Activated T-cell treated with anti-CD3 and anti-CD28 coated beads for 48 hours (primary cell): ENCODE measurements around the gene COMMD4.

Experiments used
- DNase-seq: peaks from one replicate; pipeline ENCODE4 v3.0.0-alpha.2; 2020; ENCODE audit warnings: low read depth

COMMD4 gene

DNA sequence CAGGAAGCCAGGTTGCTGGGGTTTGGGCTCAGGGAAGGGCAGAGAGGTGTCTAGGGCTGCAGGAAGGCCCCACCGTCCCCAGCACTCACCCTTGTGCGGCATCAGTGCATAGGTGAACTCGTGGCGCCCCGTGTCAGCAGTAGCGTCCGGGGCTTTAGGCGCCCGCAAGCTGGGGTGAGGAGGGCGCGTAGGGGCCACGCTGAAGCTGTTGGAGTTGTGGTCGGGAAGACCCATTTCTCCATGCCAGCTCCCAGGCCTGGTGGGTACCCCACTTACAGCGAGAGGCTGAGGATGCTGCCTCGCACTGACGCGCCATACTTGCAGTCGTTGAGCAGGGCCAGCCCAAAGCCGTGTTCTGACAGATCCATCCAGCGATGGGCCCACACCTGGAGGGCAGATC lies 20.7 kb downstream of the COMMD4 start:
- no peak for DNase-seq

DNA sequence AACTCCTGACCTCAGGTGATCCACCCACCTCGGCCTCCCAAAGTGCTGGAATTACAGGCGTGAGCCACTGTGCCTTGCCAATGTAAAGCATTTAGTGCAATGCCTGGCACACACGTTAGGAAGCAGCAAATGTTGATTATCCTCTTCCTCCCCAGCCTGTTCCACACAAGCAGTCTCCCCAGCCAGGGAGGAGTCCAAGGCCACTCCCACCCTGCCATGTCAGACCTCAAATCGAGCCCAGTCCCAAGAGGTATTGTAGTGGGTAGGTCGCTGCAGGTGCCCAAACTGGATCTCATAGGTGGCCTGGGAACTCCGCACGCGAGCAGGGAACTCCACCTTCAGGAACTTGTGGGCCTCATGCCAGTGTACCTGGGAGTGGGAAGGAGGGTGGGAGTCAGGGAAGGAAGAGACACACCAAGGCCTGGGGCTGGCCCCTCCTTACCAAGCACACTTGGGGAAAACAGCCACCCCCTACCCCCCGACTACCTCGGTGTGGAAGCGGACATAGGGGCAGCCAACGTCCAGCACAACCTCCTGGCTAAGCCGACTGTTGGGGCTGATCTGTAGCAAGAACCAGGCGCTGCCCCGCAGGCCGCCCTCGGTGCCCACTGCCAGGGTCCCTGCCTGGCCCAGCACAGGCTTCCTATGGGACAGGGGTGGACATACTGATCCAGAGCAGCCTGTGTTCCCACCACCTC lies 22.3 kb downstream of the COMMD4 start:
- DNase-seq: no peak

DNA sequence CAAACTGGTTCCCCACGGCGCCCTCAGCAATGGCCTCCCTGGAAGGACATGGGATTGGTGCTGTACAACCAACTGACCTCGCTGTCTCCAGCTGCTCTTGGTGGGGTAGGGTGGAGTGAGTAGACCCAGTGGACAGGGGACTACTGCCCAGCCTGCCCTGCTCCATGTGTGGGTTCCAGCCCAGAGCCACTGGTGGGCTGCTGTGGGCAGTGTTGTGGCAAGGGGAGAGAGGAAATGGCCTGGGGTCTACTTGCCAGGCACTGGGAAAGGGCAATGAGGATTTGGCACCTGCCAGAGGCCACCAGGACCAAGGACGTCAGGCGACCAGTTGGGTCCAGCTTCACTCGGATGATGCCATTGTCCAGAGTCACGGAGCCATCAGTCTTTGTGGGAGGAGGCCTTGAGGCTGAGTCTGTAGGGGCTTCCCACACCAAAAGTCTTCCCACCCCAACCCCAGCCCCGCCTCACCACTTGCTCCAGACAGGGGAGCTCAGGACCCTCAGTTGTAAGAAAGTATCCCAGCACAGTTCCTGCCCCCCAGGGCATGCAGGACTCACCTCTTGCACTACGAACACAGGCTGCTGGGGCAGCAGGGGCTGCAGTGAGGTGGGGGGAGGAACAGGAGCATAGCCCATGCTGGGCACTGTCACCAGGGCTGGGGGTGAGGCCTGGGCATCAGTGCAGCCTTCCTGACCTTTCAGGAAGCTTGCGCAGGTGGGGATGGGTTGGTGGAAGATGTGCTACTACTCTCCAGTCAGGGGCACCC lies 23.1 kb downstream of the COMMD4 start:
- DNase-seq: no peak

DNA sequence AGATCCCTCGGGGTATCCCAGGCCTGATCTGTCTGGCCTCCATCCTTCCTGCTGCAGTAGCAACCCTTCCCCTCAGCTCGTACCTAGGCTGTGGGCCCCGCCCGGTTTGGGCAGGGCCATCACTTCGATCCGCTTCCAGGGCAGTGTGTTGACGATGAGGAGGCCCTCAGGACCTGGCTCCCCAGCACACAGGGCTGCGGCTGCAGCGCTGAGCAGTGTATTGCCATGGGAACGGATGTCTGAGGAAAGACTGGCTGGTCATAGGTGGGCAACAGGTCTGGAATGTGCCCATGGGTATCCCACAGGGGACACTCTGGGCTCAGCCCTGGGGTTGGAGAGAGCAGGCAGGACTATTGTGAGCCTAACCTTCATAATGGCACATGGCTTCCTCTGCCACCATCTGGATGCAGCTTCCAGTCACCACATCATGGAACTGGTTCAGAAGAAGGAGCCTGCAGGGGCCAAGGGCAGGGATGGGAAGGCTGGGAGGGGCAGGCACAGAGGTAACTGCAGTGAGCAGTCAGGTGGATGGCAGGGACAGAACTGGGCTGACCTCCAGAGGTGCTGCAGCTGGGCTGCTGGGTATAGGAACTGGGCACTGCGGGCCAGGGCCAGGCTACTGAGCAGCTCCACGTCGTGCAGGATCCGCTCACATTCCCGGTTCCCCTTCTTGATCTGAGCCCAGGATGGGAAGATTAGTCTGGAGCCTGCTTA lies 23.8 kb downstream of the COMMD4 start:
- no peak for DNase-seq

DNA sequence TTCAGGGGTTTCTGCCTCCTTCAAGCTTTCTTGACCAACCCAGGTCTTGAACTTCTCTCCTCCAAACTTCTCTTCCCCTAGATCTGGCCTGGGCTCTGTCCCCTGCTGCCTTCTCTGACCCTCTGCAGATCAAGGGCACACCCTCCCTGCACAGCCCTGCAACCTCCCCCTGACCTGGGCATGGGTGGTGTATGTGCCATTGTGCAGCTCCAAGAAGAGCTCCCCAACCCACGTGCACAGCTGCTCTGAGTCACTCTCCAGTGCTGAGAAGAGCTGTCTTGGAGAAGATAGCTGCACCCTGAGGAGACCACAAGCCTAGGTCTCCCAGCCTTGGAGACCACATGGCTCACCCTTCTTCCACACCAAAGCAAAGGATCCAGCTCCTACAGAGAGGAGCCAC lies 24.5 kb downstream of the COMMD4 start:
- DNase-seq: no peak

DNA sequence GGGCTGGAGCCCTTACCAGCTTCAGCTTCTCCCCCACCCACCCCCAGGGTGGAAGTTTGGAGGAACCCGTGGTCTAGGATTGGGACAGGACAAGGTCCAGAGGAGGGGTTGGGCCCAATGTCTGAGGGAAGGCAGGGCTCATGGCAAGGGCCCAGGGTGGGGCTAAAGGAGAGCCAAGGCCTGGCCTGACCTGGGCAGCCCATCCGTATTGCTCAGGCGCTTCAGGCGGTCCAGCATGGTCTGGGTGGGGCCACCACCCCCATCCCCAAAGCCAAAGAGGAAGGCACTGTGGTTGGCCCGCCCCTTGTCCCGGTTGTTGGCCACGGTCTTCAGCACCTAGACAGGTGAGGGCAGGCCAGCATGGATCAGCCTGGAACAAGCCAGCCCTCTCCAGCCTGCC lies 25.0 kb downstream of the COMMD4 start:
- no peak for DNase-seq

DNA sequence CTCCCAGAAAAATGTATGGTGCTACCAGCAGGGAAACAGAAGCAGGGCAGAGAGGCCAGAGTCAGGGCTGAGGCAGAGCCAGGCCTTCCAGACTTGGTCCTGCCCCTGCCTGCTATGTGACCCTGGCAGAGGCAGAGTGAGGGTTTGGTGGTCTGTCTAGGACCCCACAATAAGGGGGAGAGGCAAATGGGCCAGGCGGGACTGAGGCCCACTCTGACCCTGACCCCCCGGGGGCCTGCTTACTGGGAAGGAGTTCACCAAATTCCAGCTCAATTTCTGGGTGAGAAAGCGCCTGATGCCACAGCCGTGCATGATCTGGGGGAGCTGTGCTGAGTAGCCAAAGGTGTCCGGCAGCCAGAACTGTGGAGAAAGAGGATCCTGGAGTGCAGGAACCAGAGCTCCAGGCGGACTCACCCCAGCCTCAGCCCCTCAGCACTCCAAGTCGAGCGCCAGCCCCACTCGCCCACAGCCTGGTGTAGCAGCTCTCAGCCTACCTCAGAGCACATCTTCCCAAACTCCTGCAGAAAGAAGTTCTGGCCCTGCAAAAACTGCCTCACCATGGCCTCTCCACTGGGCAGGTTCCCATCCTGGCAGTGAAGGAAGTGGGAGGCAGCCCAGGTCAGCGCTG lies 25.6 kb downstream of the COMMD4 start:
- DNase-seq: no peak

DNA sequence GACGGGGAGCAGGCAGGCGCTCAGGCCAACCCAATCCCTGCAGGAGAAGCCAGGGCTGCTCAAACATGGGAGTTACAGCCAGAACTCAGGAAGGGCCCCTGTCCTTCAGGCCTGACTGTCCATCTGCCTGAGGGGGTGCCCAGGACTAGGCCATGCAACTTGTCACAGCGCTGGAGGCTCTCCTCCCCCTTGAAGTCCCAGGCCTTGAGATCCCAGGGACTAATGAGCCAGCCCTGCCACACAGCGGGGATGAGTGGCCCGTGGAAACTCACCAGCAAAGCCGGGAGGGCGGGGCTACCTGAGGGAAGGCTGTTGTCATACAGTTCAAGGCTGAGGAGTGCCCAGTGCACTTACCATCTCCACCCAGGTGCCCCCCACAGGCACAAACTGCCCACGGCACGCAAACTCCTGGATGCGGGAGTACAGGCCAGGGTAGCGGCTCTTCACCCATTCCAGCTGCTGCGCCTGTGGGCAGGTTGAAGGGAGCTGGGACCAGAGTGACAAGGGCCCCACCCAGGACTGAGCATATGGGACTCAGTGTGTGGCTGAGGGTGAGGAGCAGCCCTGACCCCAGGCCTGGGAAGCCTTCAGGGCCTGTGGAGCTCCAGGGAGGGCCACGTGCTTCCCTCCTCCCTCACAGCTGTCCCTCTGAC lies 26.3 kb downstream of the COMMD4 start:
- no peak for DNase-seq

DNA sequence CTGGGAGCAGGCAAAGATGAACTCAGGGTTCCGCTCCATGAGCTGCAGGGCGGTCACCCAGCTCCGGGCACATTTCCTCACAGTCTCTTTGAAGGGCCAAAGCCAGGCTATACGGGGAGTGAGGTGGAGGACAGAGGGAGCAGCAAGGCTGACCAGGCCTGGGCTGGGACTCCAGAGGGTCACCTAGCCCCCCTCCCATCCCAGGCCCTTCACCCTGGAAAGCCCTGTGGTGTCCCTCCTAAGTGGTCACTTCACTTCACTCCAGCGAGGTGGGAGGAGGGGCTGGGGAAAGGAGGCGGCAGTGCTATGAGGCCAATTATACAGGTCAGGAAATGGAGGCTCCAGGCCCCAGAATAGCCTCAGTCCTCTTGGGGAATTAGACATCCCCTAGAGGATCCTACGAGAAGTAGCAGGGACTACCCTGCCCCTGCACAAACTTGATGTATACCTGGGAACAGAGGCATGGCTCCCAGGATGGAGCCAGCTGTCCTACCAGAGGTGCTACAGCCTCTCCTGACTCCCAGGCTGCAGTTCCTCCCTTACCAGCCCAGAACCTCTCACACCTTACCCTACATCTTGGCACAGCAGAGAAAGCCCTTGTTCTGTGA lies 26.9 kb downstream of the COMMD4 start:
- no peak for DNase-seq

DNA sequence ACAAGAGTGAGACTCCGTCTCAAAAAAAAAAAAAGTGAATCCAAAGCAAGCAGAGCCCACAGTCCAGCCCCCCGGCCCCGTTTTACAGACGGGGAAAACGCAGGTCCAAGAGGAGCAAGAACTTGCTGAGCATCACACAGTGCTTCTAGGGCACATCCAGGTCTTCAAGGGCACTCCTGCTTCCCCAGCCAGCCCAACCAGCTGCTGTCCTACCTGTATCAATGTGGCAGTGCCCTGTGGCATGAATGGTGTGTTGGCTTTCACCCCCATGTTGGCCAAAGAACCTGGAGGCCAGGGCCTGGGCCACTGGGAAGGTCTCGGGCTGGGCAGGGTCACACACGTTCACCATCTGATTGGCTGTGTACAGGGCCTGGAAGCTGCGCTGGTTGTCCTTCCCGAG lies 27.9 kb downstream of the COMMD4 start:
- DNase-seq: no peak

DNA sequence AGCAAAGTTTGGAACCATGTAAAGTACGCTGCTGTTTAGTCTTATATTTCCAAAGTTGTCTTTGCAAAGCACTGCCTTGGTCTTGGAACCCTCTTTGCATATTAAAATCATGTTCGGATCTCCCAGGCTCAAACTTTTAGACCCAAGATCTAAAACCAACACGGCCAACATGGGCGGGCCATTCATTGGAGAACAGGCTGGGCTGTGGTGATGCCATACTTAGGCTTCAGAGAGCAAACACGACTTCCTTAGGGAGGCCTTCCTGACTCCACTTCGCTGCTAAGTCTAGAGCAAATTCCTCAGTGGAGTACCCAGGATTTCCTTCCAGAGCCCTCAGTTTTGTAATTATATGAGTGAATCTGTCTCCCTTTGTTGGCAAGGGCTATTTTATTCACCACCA lies 29.0 kb downstream of the COMMD4 start:
- DNase-seq: no peak

DNA sequence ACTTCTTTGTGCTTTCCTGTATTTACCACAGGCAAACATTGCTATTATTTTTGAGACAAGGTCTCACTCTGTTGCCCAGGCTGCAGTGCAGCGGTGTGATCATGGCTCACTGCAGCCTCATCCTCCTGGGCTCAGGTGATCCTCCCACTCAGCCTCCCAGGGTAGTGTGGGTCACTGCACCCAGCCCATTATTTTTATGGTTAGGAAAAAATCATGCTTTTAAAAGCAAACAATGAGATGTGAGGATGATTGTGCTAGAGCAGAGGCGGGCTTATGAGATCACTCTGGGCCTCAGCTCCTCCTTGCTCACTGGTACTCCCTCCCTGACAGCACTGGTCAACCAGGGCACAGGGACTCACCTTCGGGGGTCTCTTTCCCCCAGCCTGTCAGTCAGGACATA lies 30.3 kb downstream of the COMMD4 start:
- DNase-seq: no peak

DNA sequence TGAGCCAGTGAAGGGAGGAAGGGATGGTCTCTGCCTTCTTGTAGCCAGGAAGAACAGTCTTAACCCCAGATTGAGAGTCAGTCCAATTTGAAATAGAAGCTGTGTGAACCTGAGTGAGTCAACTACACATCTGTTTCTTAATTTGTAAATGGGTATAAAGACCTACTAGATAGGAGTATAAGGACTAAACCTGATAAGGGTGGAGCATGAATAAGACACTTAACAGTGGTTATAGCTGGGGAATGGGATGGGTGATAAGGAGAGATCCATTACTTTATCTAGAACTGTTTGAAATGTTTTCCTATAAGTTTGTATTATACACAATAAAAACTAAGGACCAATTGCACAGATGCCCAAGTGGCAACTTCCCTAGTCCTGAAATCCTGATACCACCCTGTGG lies 31.1 kb downstream of the COMMD4 start:
- no peak for DNase-seq

DNA sequence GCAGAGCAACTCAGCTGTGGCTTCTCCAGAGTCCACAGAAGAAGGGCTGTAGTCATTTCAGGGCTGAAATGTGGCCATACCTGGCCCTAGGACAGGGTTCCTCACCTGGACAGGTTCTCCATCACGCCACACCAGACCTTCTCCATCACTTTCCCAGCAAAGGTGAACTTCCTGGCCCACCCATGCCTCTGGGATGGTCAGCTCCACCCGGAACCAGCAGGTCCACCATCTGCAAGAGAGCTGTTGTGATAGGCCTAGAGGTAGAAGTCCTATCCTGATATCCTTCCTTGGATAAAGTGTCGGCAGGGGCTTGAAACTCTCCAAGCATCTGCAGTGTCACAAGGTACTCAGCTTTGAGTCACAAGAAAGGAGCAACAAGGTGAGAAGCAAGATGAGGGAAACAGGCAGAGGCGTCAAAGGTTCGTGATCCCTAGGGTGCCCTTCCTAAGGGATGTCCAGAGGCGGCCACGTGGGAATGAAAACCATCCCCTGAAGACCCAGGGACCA lies 31.6 kb downstream of the COMMD4 start:
- DNase-seq: no peak

DNA sequence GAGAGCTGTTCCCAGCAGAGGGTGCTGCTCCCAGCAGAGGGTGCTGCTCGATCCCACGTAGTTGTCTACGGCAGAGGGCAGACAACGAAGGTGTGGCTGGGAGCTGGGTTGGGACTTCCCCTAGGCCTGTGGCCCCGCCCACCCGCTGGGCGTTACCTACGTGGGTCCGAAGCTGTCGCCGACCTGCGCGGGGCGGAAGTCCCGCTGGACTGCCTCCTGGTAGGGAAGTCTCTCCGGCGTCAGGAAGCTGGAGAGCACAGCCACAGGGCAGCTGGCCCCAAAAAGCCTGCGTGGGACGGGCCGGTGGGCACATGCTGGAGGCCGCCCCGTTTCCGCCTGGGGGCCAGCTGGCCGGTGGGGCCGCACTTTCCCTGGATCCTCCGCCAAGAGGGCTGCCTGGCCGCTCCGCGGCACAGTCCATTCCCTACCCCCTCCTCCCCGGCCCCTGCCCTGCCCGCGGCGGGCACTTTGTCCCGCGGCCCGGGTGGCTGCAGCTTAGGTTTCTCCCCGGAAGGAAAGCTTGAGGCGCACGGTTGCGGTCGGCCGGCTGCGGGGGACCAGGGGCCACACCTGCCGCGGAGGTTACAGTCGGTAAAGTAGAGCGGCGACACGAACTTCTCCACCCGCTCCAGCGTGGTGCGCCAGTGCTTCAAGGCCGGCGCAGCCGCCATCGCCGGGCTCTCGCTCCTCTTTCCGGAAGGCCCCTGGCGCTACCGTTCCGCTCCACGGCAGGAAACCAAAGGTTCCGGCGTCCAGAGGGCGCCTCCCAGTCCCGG lies 32.2 kb downstream of the COMMD4 start, which contains the start of gene MAN2C1:
TSS of gene MAN2C1 (minus strand) at position 695 of the 776 bp plus-strand sequence. CDS start at position 671, 24 bp downstream.
- DNase-seq: peak; percentile 93

DNA sequence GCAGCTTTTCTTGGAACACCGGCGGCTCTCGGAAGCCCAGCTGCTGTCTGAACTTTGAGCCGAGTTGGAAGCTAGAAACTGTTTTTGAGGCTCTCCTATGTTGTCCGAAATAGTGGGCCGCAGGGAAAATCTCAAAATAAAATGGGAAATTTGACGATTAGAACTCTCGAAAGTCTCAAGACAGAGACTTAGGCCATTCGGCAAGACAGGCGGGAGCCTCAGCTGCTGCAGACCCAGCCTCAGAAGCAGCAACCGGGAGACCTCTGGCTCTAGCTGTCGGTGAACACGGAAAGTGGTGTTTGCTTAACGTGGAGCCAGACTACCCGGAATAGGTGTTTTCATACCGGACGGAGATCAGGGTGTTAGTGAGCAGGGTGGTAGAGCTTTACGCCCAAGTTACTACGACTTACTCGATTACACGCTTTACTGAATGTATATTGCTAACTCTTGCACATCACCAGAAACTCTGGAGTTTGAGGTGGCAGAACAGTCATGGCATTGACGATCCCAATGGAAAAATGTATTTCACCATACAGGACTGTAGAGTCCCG lies 32.9 kb downstream of the COMMD4 start:
- DNase-seq: no peak

DNA sequence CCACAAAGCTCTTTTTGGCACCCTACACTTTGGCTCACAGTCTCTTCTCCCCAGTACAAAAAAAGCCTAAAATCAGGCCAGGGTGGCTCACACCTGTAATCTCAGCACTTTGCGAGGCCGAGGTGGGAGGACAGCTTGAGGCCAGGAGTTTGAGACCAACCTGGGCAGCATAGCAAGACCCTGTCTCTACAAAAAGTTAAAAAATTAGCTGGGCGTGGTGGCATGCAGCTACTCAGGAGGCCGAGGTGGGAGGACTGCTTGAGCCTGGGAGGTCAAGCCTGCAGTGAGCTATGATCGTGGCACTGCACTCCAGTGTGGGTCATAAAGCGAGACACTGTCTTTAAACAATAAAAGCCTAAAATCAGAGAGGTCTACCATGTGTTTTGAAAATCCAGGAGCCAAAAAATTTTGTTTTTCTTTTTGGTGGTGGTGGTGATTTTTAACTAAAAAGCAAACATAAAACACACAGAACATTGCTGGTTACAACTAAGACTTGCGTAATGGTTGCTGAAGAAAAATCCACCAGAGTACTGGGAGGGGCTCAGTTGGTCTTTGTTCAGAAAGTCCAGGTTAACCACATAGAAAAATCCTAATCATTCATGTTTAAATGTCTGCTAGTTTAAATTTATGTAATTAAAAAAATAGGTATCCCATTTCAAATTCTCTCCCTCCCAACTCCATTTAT lies 34.2 kb downstream of the COMMD4 start:
- no peak for DNase-seq

DNA sequence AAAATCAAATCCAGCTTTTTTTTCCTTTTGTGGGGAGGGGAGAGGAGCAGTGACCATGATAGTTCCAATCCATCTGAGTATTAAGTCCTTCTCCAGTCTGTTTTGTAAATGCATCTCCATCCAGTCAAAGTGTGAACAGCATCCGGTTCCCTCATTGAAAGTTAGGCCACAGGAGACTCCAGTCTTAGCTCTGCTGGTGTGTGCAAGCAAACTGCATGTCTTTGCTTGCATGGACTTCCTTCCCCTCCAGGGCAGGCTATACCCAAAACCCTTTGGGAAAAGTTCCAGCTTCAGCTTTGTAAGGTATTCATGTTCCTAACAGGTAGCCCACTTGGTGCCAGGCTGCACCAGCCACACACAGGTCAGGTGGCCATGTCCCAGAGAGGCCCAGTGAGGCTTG lies 35.6 kb downstream of the COMMD4 start:
- DNase-seq: no peak

DNA sequence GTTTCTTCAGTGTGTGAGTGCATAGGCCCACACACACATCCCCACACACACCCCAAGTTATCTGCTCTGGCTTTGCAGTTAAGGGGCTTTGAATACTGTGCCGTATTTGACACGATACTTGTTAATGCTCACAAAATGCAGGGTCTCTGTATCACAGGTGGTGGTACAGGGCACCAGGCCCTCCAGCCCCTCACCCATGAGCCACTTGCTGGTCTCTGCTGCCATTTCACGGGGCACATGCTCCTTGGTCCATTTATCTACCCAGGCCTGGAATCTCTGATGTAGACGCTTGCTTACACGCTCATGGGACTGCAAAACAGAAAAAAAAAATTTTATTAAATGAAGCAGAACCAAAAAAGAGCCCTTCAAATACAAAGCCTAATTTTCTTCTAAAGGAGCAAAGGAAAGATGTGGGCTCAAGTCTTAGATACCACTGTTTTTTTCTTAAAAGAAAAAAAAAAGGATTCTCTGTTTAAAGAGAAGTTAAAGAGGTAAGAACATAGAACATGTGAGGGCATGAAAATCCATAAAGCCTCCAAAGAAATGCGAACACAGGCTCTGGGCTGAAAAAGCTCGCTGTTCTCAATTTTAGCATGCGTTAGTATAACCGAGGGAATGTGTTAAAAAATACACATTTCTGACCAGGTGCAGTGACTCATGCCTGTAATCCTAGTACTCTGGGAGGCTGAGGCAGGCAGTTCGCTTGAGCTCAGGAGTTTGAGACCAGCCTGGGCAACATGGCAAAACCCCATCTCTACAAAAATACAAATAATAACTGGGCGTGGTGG lies 36.2 kb downstream of the COMMD4 start:
- DNase-seq: no peak
